Mesenchymal stem cell (in vitro differentiated cells and primary cell): ENCODE data around the gene TMCO5A. TPM values are rescaled to one million over a fixed set of nuclear protein-coding genes. Genes with fewer than 3 reads are reported as not detected.

Experiments
- DNase-seq: peaks from one replicate; pipeline ENCODE4 v3.0.0-alpha.2; 2013
- H2AFZ ChIP-seq: one replicate; pipeline ENCODE4 v1.6.1; 2013; ENCODE audit warnings: low read depth, mild to moderate bottlenecking, control low read depth, inconsistent platforms, low read length, moderate library complexity
- H2AK5ac ChIP-seq: 2 replicates; pipeline ENCODE4 v1.6.1; 2013; ENCODE audit warnings: low read length, moderate library complexity, mild to moderate bottlenecking, inconsistent platforms; ENCODE audit not compliant: severe bottlenecking
- H2BK120ac ChIP-seq: one replicate; pipeline ENCODE4 v1.6.1; 2013; ENCODE audit warnings: low read depth, mild to moderate bottlenecking, inconsistent platforms, low read length, moderate library complexity
- H2BK12ac ChIP-seq, 2 experiments: one replicate each; pipeline ENCODE4 v1.6.1; 2013; ENCODE audit warnings: inconsistent platforms in 2 of 2, low read length in 2 of 2, mild to moderate bottlenecking in 2 of 2, moderate library complexity in 2 of 2, control low read depth in 1 of 2
- H2BK15ac ChIP-seq: one replicate; pipeline ENCODE4 v1.6.1; 2013; ENCODE audit warnings: mild to moderate bottlenecking, low read depth, inconsistent platforms; ENCODE audit not compliant: poor library complexity, severe bottlenecking
- H2BK5ac ChIP-seq: 2 replicates; pipeline ENCODE4 v1.6.1; 2013; ENCODE audit warnings: low read depth, mild to moderate bottlenecking, low read length, control low read depth, inconsistent platforms; ENCODE audit not compliant: poor library complexity, severe bottlenecking
- H3K14ac ChIP-seq, 2 experiments: one replicate each; pipeline ENCODE4 v1.6.1; 2013; ENCODE audit warnings: inconsistent platforms in 2 of 2, low read length in 2 of 2, control low read depth in 1 of 2, mild to moderate bottlenecking in 1 of 2, moderate library complexity in 1 of 2
- H3K18ac ChIP-seq, 2 experiments: one replicate each; pipeline ENCODE4 v1.6.1; 2013; ENCODE audit warnings: inconsistent platforms in 2 of 2, low read length in 2 of 2, control low read depth in 1 of 2, low read depth in 1 of 2, mild to moderate bottlenecking in 1 of 2
- H3K23ac ChIP-seq, 2 experiments: one replicate each; pipeline ENCODE4 v1.6.1; 2013; ENCODE audit warnings: inconsistent platforms in 2 of 2, low read length in 2 of 2, mild to moderate bottlenecking in 2 of 2, moderate library complexity in 2 of 2, control low read depth in 1 of 2
- H3K27ac ChIP-seq: 2 replicates; pipeline ENCODE4 v1.5.1; 2013; ENCODE audit warnings: mild to moderate bottlenecking, moderate library complexity, low read length, control low read depth, inconsistent platforms; ENCODE audit not compliant: poor library complexity, severe bottlenecking
- H3K27me3 ChIP-seq, 2 experiments: 2 replicates each; pipeline versions ENCODE4 v1.6.1 to v1.7.0; 2013; ENCODE audit warnings: low read length in 2 of 2, mild to moderate bottlenecking in 2 of 2, moderate library complexity in 2 of 2, control low read depth in 1 of 2, inconsistent platforms in 1 of 2; ENCODE audit not compliant: control insufficient read depth in 1 of 2, insufficient read depth in 1 of 2
- H3K36me3 ChIP-seq, 2 experiments: 2 replicates each; pipeline versions ENCODE4 v1.6.1 to v1.7.0; 2013; ENCODE audit warnings: low read length in 2 of 2, control low read depth in 1 of 2, inconsistent platforms in 1 of 2, low read depth in 1 of 2, mild to moderate bottlenecking in 1 of 2; ENCODE audit not compliant: insufficient read depth in 2 of 2, control insufficient read depth in 1 of 2
- H3K4ac ChIP-seq, 2 experiments: one replicate each; pipeline ENCODE4 v1.6.1; 2013; ENCODE audit warnings: inconsistent platforms in 2 of 2, low read length in 2 of 2, mild to moderate bottlenecking in 2 of 2, moderate library complexity in 2 of 2, control low read depth in 1 of 2, low read depth in 1 of 2
- H3K4me1 ChIP-seq: 2 replicates; pipeline ENCODE4 v1.6.1; 2013; ENCODE audit warnings: low read depth, low read length, control low read depth; ENCODE audit not compliant: control insufficient read depth, insufficient read depth
- H3K4me2 ChIP-seq: 2 replicates; pipeline ENCODE4 v1.6.1; 2013; ENCODE audit warnings: low read length, mild to moderate bottlenecking, inconsistent platforms; ENCODE audit not compliant: poor library complexity, severe bottlenecking
- H3K4me3 ChIP-seq, 2 experiments: 2 replicates each; pipeline versions ENCODE4 v1.5.1 to v1.7.0; 2013; ENCODE audit warnings: low read length in 2 of 2, mild to moderate bottlenecking in 2 of 2, control low read depth in 1 of 2, low read depth in 1 of 2; ENCODE audit not compliant: insufficient read depth in 1 of 2
- H3K79me1 ChIP-seq: replicated peaks from 2 replicates; pipeline ENCODE4 v1.6.1; 2013; ENCODE audit warnings: mild to moderate bottlenecking, control low read depth, low read length, inconsistent platforms; ENCODE audit not compliant: poor library complexity, severe bottlenecking
- H3K9ac ChIP-seq: 2 replicates; pipeline ENCODE4 v1.7.0; 2013; ENCODE audit warnings: mild to moderate bottlenecking, low read length, moderate library complexity
- H3K9me3 ChIP-seq: 2 replicates; pipeline ENCODE4 v1.7.0; 2013; ENCODE audit warnings: mild to moderate bottlenecking, low read length; ENCODE audit not compliant: control insufficient read depth
- H4K8ac ChIP-seq: one replicate; pipeline ENCODE4 v1.6.1; 2013; ENCODE audit warnings: inconsistent platforms, mild to moderate bottlenecking, low read length, moderate library complexity
- H4K91ac ChIP-seq: one replicate; pipeline ENCODE4 v1.6.1; 2013; ENCODE audit warnings: mild to moderate bottlenecking, low read length, inconsistent platforms
- WGBS: methylation state at CpG from one replicate; pipeline ENCODE4 v1.1.7; 2013; ENCODE audit warnings: mixed read lengths; 5-methylcytosine and 5-hydroxymethylcytosine counted together
- polyA plus RNA-seq, 2 experiments: library from polyadenylated mRNA; stranded (reverse); fragments of 200-250 nt; gene quantifications; one replicate each; pipeline ENCODE4 v1.2.3, GENCODE V29; 2013

The TMCO5A gene
- polyA plus RNA-seq (2013, experiment 1 of 2), result not detected
- polyA plus RNA-seq (2013, experiment 2 of 2), result not detected

- no peaks in the 10 kb centered on the region for H3K9me3 ChIP-seq
- no peak within 1 kb of the TSS for H2BK15ac ChIP-seq
- no peak within 1 kb of the TSS for H4K91ac ChIP-seq
- DNase-seq, result no peak
- H3K27ac ChIP-seq, result no peak within 1 kb of the TSS
- H3K9ac ChIP-seq, result no peak within 1 kb of the TSS
- 100% methylated on average over 1 of the region's 1 CpG for WGBS
- H3K4me1 ChIP-seq, result no peaks in the 10 kb centered on the region
- no peak within 1 kb of the TSS for H3K14ac ChIP-seq
- H3K27me3 ChIP-seq, result peaks cover 0 to 10% of the 10 kb centered on the region in 2 experiments
- no peak within 1 kb of the TSS for H2AK5ac ChIP-seq
- no peak within 1 kb of the TSS for H3K4me3 ChIP-seq
- H2BK120ac ChIP-seq, result peak within 1 kb of the TSS; percentile 29
- peak within 1 kb of the TSS; percentile 11 to 38 for H2BK12ac ChIP-seq
- no peak within 1 kb of the TSS for H3K23ac ChIP-seq
- H3K18ac ChIP-seq, result peak within 1 kb of the TSS in 1 of 2 experiments; percentile 85
- H4K8ac ChIP-seq, result no peak within 1 kb of the TSS
- H3K36me3 ChIP-seq, result no peaks in the 10 kb centered on the region
- H3K4me2 ChIP-seq, result no peak within 1 kb of the TSS
- no peak within 1 kb of the TSS for H2BK5ac ChIP-seq
- peak within 1 kb of the TSS in 1 of 2 experiments; percentile 45 for H3K4ac ChIP-seq
- H3K79me1 ChIP-seq, result no peaks in the 10 kb centered on the region
- H2AFZ ChIP-seq, result no peak within 1 kb of the TSS
These were observed at the start of gene TMCO5A for GRCh38 chr15:37934340-37934739. Gene TMCO5A (plus strand): TSS chr15:37934640. CDS start chr15:37936324, 1,684 bp downstream.

DNA sequence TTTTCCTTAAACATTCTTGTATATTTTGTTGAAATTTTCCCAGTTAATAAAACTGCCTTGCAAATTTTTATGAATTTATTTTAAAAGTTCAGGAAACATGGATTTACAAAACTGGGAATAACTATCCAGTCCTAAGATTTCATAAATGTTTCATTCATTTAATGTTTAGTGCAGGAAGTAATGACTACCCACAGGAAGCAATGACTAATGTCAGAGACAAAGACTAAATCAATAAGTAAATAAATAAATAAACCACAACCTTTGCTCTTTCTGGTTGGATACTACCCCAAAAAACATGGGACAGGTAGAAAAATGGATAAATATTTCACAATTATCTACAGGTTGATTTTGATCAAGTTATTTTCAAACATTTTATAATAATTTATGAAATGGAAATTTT is 48.8 kb upstream of the TMCO5A start:
- no peak overlapping the region for H4K8ac ChIP-seq

DNA sequence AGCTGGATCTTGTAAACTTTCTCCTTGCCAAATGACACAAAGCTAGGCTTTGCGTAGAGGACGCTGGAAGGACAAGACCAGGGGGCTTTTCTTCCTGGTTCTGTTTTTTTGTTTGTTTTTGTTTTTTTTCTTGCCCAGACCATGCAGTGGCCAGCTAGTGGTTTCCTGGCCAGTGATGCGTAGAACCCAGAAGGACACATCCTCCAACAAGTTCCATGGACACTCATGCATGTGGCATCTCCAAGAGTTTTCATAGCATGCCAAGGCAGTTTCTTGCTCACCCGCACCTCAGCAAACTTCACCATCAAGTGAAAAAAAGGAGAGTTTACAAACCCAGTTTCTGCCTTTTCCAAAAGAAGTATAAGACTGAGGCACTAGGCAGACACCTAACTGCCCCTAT is 46.1 kb upstream of the TMCO5A start:
- Histone ChIP-seq H2AK5ac (no peak overlapping the region), H2BK120ac (no peak overlapping the region), H3K23ac (no peak overlapping the region), H3K4ac (no peak overlapping the region), H3K27ac (peak overlapping the region; percentile 14), H4K8ac (no peak overlapping the region), H3K4me1 (peaks cover 3% of the 10 kb centered on the region), H2BK15ac (no peak overlapping the region), H3K9me3 (no peaks in the 10 kb centered on the region), H3K4me2 (peak overlapping the region; percentile 17), H3K18ac (no peak overlapping the region), H3K9ac (no peak overlapping the region), H3K36me3 (no peaks in the 10 kb centered on the region), H3K14ac (no peak overlapping the region), H2BK12ac (no peak overlapping the region), H3K79me1 (no peaks in the 10 kb centered on the region), H2AFZ (no peak overlapping the region), H2BK5ac (no peak overlapping the region), H4K91ac (no peak overlapping the region), H3K4me3 (no peak overlapping the region), H3K27me3 (no peaks in the 10 kb centered on the region)
- WGBS, result 92% methylated on average over 4 of the region's 4 CpGs
- DNase-seq, result no peak

More for the DNA sequence above, 48.8 kb upstream of the TMCO5A start:
- H3K79me1 ChIP-seq, result no peaks in the 10 kb centered on the region
- H2BK5ac ChIP-seq, result no peak overlapping the region
- H2BK15ac ChIP-seq, result no peak overlapping the region
- H2BK120ac ChIP-seq, result no peak overlapping the region
- no peak overlapping the region for H3K23ac ChIP-seq
- H3K4me3 ChIP-seq, result no peak overlapping the region
- H3K4me1 ChIP-seq, result peaks cover 3% of the 10 kb centered on the region
- no peak overlapping the region for H3K4me2 ChIP-seq
- H3K14ac ChIP-seq, result no peak overlapping the region
- H2AK5ac ChIP-seq, result no peak overlapping the region
- H3K9me3 ChIP-seq, result no peaks in the 10 kb centered on the region
- no peak overlapping the region for H3K9ac ChIP-seq
- no peak for DNase-seq
- no peak overlapping the region for H3K18ac ChIP-seq
- H3K27me3 ChIP-seq, result peaks cover 0 to 4% of the 10 kb centered on the region in 2 experiments
- H3K27ac ChIP-seq, result no peak overlapping the region
- no peak overlapping the region for H4K91ac ChIP-seq
- no peak overlapping the region for H2AFZ ChIP-seq
- H2BK12ac ChIP-seq, result no peak overlapping the region
- H3K36me3 ChIP-seq, result no peaks in the 10 kb centered on the region
- H3K4ac ChIP-seq, result no peak overlapping the region

DNA sequence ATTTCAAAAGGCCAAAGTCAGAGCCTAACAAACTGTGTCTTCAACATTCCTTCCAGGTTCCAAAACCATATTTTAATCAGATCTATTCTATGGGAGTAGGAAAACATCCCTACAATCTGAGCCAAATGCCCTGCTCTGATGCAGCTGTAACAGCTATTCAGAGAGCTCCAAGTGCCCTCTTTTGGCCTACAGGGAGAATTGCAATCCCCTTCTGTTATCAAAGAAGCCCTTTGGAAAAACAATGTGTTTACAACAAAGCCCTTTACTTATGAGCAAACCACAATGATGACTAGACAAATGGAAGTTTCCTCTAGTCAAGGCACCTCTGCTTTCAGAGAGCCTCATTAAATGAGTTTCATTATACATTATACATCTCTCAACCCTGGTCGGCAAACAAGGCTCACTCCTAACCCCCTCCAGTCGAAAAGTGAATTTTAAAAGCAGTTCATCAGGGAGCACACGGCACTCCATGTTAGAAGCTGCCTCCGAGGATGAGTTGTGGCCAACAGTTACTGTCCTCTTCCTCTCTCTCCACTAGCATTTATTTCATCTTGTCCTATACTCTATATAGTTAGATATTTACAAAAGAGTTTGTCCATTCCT is 42.6 kb upstream of the TMCO5A start:
- no peak overlapping the region for H3K18ac ChIP-seq
- no peak overlapping the region for H2BK15ac ChIP-seq
- H3K4me1 ChIP-seq, result peaks cover 3% of the 10 kb centered on the region
- no peak overlapping the region for H3K14ac ChIP-seq
- no peak overlapping the region for H3K23ac ChIP-seq
- H4K8ac ChIP-seq, result no peak overlapping the region
- no peaks in the 10 kb centered on the region for H3K36me3 ChIP-seq
- H3K4me2 ChIP-seq, result no peak overlapping the region
- no peaks in the 10 kb centered on the region for H3K9me3 ChIP-seq
- no peak overlapping the region for H3K4me3 ChIP-seq
- peak; percentile 64 for DNase-seq
- H2BK12ac ChIP-seq, result no peak overlapping the region
- no peak overlapping the region for H4K91ac ChIP-seq
- H3K27me3 ChIP-seq, result no peaks in the 10 kb centered on the region
- H2BK5ac ChIP-seq, result no peak overlapping the region
- no peak overlapping the region for H2AK5ac ChIP-seq
- H3K79me1 ChIP-seq, result no peaks in the 10 kb centered on the region
- no peak overlapping the region for H3K4ac ChIP-seq
- no peak overlapping the region for H2AFZ ChIP-seq
- H3K27ac ChIP-seq, result no peak overlapping the region
- H2BK120ac ChIP-seq, result no peak overlapping the region
- 65% methylated on average over 3 of the region's 4 CpGs for WGBS
- H3K9ac ChIP-seq, result peak overlapping the region; percentile 59
